WTC11 (cell line): ENCODE results near the gene MSI2. TPM values are rescaled to one million over a fixed set of nuclear protein-coding genes. Genes with fewer than 3 reads are reported as not detected.

ENCODE experiments used
- ATAC-seq: fragments of 200-7000 bp; cut with Tn5 transposase; 2 replicates; pipeline ENCODE4 v1.10.0; 2021; ENCODE audit warnings: mild to moderate bottlenecking, moderate library complexity
- CTCF ChIA-PET: fragments of 300-600 bp; sonication (Branson Sonifier 250); formaldehyde crosslinking; loops from one replicate; lab custom pipeline; 2021; ENCODE audit warnings: antibody characterized with exemption; lab: Charles Lee
- POLR2A ChIA-PET: fragments of 350-600 bp; sonication (Branson Sonifier 250); formaldehyde crosslinking; loops from one replicate; lab custom pipeline; 2021; ENCODE audit warnings: antibody characterized with exemption; lab: Charles Lee
- DNase-seq: peaks from one replicate; pipeline ENCODE4 v3.0.0; 2021; ENCODE audit warnings: low spot score
- H3K27ac Mint-ChIP-seq: 2 replicates; pipeline ENCODE4 v1.8.0; 2021; ENCODE audit warnings: mixed read lengths
- H3K27me3 Mint-ChIP-seq: 2 replicates; pipeline ENCODE4 v1.8.0; 2021; ENCODE audit warnings: low read depth, mild to moderate bottlenecking, moderate library complexity, mixed read lengths
- H3K36me3 Mint-ChIP-seq: 2 replicates; pipeline ENCODE4 v1.8.0; 2021; ENCODE audit warnings: mixed read lengths
- H3K4me1 Mint-ChIP-seq: 2 replicates; pipeline ENCODE4 v1.8.0; 2022; ENCODE audit warnings: mixed read lengths
- H3K4me3 Mint-ChIP-seq: 2 replicates; pipeline ENCODE4 v1.8.0; 2021; ENCODE audit warnings: mild to moderate bottlenecking, moderate library complexity, mixed read lengths
- H3K9me3 Mint-ChIP-seq: 2 replicates; pipeline ENCODE4 v1.8.0; 2021; ENCODE audit warnings: mixed read lengths
- AFF4 ChIP-seq: sonication (generic); formaldehyde crosslinking; IDR thresholded peaks from 2 replicates; pipeline ENCODE4 v1.8.1; 2023; ENCODE audit warnings: mild to moderate bottlenecking, missing genetic modification reagents, borderline replicate concordance
- ARID4B ChIP-seq: sonication (generic); formaldehyde crosslinking; IDR thresholded peaks from 2 replicates; pipeline ENCODE4 v1.8.0; 2023; ENCODE audit warnings: missing genetic modification reagents, mild to moderate bottlenecking, borderline replicate concordance
- CREB1 ChIP-seq: sonication (generic); formaldehyde crosslinking; IDR thresholded peaks from 2 replicates; pipeline ENCODE4 v1.8.0; 2023; ENCODE audit warnings: mild to moderate bottlenecking, missing genetic modification reagents
- CREM ChIP-seq: sonication (generic); formaldehyde crosslinking; IDR thresholded peaks from 2 replicates; pipeline ENCODE4 v1.8.1; 2022; ENCODE audit warnings: mild to moderate bottlenecking, missing genetic modification reagents, moderate library complexity
- FOXP4 ChIP-seq: sonication (generic); formaldehyde crosslinking; IDR thresholded peaks from 2 replicates; pipeline ENCODE4 v1.8.0; 2022; ENCODE audit warnings: mild to moderate bottlenecking, missing genetic modification reagents
- HMGA2 ChIP-seq: fragments of 250-450 bp; sonication (Bioruptor Pico); IDR thresholded peaks from 2 replicates; pipeline ENCODE4 v1.4.0; 2021; ENCODE audit warnings: mild to moderate bottlenecking, moderate library complexity
- NR2C2 ChIP-seq: sonication (generic); formaldehyde crosslinking; IDR thresholded peaks from 2 replicates; pipeline ENCODE4 v1.8.0; 2022; ENCODE audit warnings: mild to moderate bottlenecking, missing genetic modification reagents
- SP1 ChIP-seq: sonication (generic); formaldehyde crosslinking; conservative IDR thresholded peaks from 2 replicates; pipeline ENCODE4 v1.8.1; 2022; ENCODE audit warnings: missing genetic modification reagents
- USF2 ChIP-seq: sonication (generic); formaldehyde crosslinking; IDR thresholded peaks from 2 replicates; pipeline ENCODE4 v1.8.1; 2023; ENCODE audit warnings: mild to moderate bottlenecking, missing genetic modification reagents, moderate library complexity
- ZBTB21 ChIP-seq: sonication (generic); formaldehyde crosslinking; IDR thresholded peaks from 2 replicates; pipeline ENCODE4 v1.8.1; 2023; ENCODE audit warnings: mild to moderate bottlenecking, missing genetic modification reagents, borderline replicate concordance
- ZNF219 ChIP-seq: sonication (generic); formaldehyde crosslinking; IDR thresholded peaks from 2 replicates; pipeline ENCODE4 v1.8.0; 2023; ENCODE audit warnings: missing genetic modification reagents, mild to moderate bottlenecking, borderline replicate concordance
- ZNF281 ChIP-seq: sonication (generic); formaldehyde crosslinking; IDR thresholded peaks from 2 replicates; pipeline ENCODE4 v1.8.0; 2023; ENCODE audit warnings: mild to moderate bottlenecking, missing genetic modification reagents
- ZNF512 ChIP-seq: sonication (generic); formaldehyde crosslinking; IDR thresholded peaks from 2 replicates; pipeline ENCODE4 v1.8.1; 2022; ENCODE audit warnings: missing genetic modification reagents, borderline replicate concordance
- ZSCAN18 ChIP-seq: fragments of 250-450 bp; sonication (Bioruptor Pico); IDR thresholded peaks from 2 replicates; pipeline ENCODE4 v2.1.2; 2022; ENCODE audit warnings: mild to moderate bottlenecking, moderate library complexity
- total RNA-seq: library from RNA; stranded (reverse); gene quantifications from 3 replicates; pipeline ENCODE4 v1.2.3, GENCODE V29; 2021

The MSI2 gene
- total RNA-seq, 1 experiment from 2014 or later: 82.1 TPM

GRCh38 chr17:57443781-57444180 is 187.5 kb downstream of the MSI2 start (continued):
- no peak for TF ChIP-seq ARID4B (CRISPR knock-in tag)
- TF ChIP-seq ZNF281 (CRISPR knock-in tag): no peak
- TF ChIP-seq ZBTB21 (CRISPR knock-in tag): no peak
- no peak for TF ChIP-seq AFF4 (CRISPR knock-in tag)
- no peak for TF ChIP-seq CREM (CRISPR knock-in tag)
- no peak for TF ChIP-seq ZNF219 (CRISPR knock-in tag)
- no peak for TF ChIP-seq FOXP4 (CRISPR knock-in tag)

GRCh38 chr17:57444682-57445450 is 188.5 kb downstream of the MSI2 start:
- Mint-ChIP-seq H3K4me3 (no peak overlapping the region), H3K36me3 (no peaks in the 10 kb centered on the region), H3K9me3 (no peaks in the 10 kb centered on the region), H3K4me1 (peaks cover 52% of the 10 kb centered on the region), H3K27me3 (no peaks in the 10 kb centered on the region), H3K27ac (no peak overlapping the region)
- ChIA-PET POLR2A (interaction anchor here (0.5 to 0.7 kb wide), 2 partner anchors 37 to 61 kb away, joined by 3 read pairs; no protein-coding TSS in a partner anchor), CTCF (interaction anchor here (0.6 to 1.6 kb wide), 7 partner anchors 27 to 305 kb away, joined by 3 to 9 read pairs (median 3); no protein-coding TSS in a partner anchor)
- ATAC-seq (no peak), DNase-seq (no peak)
- TF ChIP-seq HMGA2 (CRISPR knock-in tag): no peak
- no peak for TF ChIP-seq FOXP4 (CRISPR knock-in tag)
- TF ChIP-seq ZSCAN18: no peak
- no peak for TF ChIP-seq CREB1 (CRISPR knock-in tag)
- TF ChIP-seq USF2 (CRISPR knock-in tag): no peak
- no peak for TF ChIP-seq NR2C2 (CRISPR knock-in tag)
- no peak for TF ChIP-seq SP1 (CRISPR knock-in tag)
- TF ChIP-seq ZNF512 (CRISPR knock-in tag): no peak
